GM19238 (cell line): ENCODE data around the gene RNASEH2A.
A peak's percentile ranks its signal among the peaks of the same experiment; 100 is the strongest.
"Not testable (repeated sequence)": the region's sequence is repeated elsewhere in the genome, so short reads cannot be mapped to it uniquely, and the experiment has no call there.

Experiments used
- DNase-seq: peaks from one replicate; pipeline ENCODE4 v3.0.0; 2011; ENCODE audit warnings: low spot score; ENCODE audit not compliant: insufficient read length

RNASEH2A gene

DNA sequence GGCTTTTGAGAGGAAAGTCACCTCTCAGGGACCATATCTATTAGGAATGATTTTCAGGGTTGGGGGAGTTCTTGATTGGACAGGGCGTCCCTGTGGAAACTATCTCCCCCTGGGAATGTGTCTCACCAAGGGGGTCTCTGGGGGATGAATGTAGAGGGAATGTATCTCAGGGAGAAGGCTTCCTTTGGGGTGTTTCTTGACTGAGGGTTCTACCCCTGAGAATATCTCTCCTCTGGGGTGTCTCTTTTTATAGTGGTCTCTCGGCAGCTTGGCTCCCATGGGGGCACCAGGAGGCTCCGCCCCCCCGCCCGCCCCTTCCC, 27.0 kb downstream of the RNASEH2A start:
- no peak for DNase-seq

GRCh38 chr19:12833738-12834565, 27.6 kb downstream of the RNASEH2A start:
- no peak for DNase-seq

DNA sequence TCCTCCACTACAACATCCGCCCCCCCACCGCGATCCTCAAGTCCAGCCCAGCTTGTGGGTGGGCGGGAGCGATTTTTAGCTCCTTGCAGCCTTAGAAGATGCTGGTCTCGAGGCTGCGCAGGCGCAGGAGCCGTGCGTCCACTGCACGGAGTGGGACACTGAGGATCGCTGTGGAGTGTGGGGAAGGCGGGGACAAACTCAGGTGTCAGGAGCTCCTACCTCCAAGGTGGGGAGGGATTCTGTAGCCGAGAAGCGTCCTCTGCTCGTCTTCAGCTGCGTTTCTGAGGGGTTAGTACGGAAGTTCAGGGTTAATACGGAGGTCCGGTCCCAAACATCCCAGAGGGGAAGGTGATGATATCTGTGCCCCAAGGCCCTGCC, 28.2 kb downstream of the RNASEH2A start, which contains the start of gene RTBDN:
TSS of gene RTBDN (minus strand) at position 14 of the 378 bp plus-strand sequence. CDS start 4,600 bp downstream, outside the sequence.
- no peak for DNase-seq

GRCh38 chr19:12834976-12835757, 28.8 kb downstream of the RNASEH2A start:
- no peak for DNase-seq

- DNase-seq: no peak
These were observed 30.1 kb downstream of the RNASEH2A start for GRCh38 chr19:12836529-12836863.

DNA sequence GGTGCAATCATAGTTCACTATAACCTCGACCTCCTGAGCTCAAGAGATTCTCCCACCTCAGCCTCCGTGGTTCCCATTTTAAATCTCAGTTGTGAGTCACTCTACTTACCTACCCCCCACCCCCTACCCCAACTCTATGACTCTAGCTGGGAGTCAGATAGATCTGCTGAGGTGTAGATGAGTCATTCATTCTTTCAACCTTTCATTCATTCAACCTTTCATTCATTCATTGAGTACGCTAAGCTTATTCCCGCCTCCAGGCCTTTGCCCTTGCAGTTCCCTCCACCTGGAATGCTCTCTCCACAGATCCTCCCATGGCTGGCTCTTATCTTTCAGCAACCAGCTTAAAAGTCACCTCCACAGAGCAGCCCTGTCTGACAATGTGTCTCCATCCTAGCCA, 30.8 kb downstream of the RNASEH2A start:
- DNase-seq: no peak

- peak; percentile 71 for DNase-seq
These were observed 31.9 kb downstream of the RNASEH2A start, which contains the start of gene MAST1 for GRCh38 chr19:12838182-12838885. Gene MAST1 (plus strand): TSS chr19:12838515. CDS start chr19:12838573, 58 bp downstream.

- no peak for DNase-seq
These were observed 32.7 kb downstream of the RNASEH2A start for GRCh38 chr19:12838886-12839756.

- no peak for DNase-seq
These were observed 34.0 kb downstream of the RNASEH2A start for GRCh38 chr19:12840091-12841079.

GRCh38 chr19:12841094-12841493, 34.7 kb downstream of the RNASEH2A start:
- no peak for DNase-seq

DNA sequence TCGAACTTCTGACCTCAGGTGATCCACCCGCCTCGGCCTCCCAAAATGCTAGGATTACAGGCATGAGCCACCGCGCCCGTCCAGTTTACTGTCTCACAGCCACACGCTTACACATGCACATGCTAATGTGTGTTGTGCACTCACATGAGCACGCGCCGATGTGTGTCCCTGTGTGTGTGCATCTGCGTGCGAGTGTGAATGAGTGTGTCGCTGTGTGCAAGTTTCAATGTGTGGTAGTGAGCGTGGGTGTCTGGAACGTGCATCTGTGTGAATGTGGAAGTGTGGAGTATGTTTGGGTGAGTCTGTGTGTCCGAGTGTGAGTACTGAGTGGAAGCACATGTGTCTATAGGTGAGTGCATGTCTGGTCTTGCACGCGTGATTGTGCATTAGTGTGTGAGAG, 36.1 kb downstream of the RNASEH2A start:
- no peak for DNase-seq

- no peak for DNase-seq
These were observed 36.9 kb downstream of the RNASEH2A start for GRCh38 chr19:12843328-12843727.

DNA sequence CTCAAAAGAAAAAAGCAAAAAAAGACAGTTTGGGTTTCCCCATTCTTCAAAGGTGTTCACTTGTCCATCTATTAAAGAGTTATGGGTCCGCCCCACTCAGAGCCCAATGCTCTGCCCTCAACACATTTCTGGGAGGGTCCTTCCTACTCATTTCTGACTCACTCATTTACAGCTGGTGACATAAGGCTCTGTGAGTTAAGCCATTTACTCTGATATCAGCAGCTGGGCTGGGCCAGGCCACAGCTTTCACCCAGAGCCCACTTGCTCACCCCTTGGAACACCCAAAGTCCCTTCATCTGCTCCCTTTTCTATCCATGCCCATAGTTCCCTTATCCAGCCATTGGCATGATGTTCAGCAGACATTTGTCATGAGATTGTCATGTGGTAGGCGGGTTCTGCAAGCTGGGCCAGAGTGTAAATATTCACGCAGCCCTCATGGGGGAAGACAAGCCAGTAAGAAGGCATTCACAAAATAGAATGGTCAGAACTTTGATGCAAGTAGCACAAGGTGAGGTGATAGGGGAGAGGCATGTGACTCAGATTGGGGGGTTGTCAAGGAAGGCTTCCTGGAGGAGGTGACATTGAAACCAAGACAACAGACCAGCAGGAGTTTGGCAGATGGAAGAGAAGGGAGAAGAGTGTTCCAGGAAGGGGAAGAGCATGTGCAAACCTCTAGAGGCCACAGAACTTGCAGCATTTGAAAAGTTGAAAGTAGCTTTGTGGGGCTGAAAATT, 37.8 kb downstream of the RNASEH2A start:
- DNase-seq: no peak

GRCh38 chr19:12846613-12847012, 40.2 kb downstream of the RNASEH2A start:
- DNase-seq: not testable (repeated sequence)

DNA sequence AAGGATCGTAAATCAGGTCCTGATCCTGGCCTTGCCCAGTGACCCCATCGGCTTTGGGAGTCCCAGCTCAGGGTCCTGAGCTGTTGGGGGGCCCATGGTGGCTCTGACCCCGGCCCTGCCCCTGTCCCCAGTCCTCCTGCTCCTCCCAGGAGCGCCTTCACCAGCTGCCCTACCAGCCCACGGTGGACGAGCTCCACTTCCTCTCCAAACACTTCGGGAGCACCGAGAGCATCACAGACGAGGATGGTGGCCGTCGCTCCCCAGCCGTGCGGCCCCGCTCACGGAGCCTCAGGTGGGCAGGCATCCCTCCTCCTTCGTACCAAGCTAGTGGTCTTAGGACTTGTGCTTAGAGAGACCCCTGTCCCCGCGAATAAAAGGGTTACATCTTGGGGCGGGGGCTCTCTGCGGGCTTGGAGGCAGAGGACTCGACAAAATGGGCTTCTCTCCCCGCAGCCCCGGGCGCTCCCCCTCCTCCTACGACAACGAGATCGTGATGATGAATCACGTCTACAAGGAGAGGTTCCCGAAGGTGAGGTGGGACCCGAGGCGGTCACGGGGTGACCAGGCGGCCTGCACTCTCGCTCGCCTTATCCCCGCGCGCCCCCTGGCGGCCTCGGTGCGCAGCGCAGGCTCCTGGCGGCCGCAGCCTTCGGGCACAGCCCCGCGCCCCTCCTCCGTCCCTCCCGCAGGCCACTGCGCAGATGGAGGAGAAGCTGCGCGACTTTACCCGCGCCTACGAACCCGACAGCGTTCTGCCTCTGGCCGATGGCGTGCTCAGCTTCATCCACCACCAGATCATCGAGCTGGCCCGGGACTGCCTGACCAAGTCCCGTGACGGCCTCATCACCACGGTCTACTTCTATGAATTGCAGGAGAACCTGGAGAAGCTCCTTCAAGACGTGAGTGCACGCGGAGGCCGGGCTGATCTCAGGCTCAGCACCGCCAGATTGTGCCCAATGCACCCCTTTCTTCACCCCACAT, 41.1 kb downstream of the RNASEH2A start:
- peak; percentile 85 for DNase-seq

DNA sequence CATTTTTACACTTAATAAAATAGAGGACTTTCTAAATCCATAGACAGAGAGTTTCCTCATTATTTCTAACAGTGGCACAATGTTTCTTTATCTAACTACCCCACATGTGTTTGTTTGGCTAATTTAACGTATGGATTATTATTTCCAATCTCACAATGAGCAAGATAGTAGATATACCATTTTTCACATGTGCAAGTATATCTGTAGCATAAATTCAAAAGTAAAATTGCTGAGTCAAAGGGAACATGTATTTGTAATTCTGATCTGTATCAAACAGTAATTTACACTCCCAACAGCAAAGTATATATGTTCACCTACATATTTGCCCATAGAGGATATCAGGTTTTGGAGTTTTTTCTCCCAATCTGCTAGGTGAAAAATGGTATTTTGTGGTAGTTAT, 50.3 kb downstream of the RNASEH2A start:
- DNase-seq: no peak

- no peak for DNase-seq
These were observed 51.9 kb downstream of the RNASEH2A start for GRCh38 chr19:12858041-12858928.
